Activated T-helper 1 cell treated with anti-CD3 and anti-CD28 coated beads, Interleukin-2, amount 50 U/mL, for 16 hours (primary cell): ENCODE measurements around the gene NOD2.

ENCODE experiments used
- DNase-seq, 2 donors: peaks; one replicate each; pipeline ENCODE4 v3.0.0-alpha.2; 2020; ENCODE audit warnings: low read depth in 1 of 2, low spot score in 1 of 2

NOD2 gene

GRCh38 chr16:50712560-50712898, 19.1 kb downstream of the NOD2 start:
- DNase-seq = no peak

- DNase-seq = no peak
These were observed 19.6 kb downstream of the NOD2 start for GRCh38 chr16:50712956-50713355.

GRCh38 chr16:50717091-50717490, 23.7 kb downstream of the NOD2 start:
- DNase-seq = no peak

- DNase-seq = no peak
These were observed 24.1 kb downstream of the NOD2 start for GRCh38 chr16:50717494-50717893.

- no peak for DNase-seq
These were observed 24.8 kb downstream of the NOD2 start for GRCh38 chr16:50718061-50718760.

- no peak for DNase-seq
These were observed 25.5 kb downstream of the NOD2 start for GRCh38 chr16:50718761-50719400.

GRCh38 chr16:50719401-50720337, 26.3 kb downstream of the NOD2 start:
- DNase-seq = no peak

GRCh38 chr16:50721549-50722404, 28.4 kb downstream of the NOD2 start:
- DNase-seq = no peak

GRCh38 chr16:50722405-50722737, 29.0 kb downstream of the NOD2 start:
- DNase-seq = no peak

- DNase-seq = no peak
These were observed 29.6 kb downstream of the NOD2 start for GRCh38 chr16:50722960-50723359.

GRCh38 chr16:50724306-50724705, 30.9 kb downstream of the NOD2 start:
- DNase-seq = no peak

GRCh38 chr16:50731130-50731988, 38.0 kb downstream of the NOD2 start:
- DNase-seq = no peak

- DNase-seq = no peak
These were observed 38.8 kb downstream of the NOD2 start for GRCh38 chr16:50731989-50732832.

- DNase-seq = no peak
These were observed 40.1 kb downstream of the NOD2 start for GRCh38 chr16:50733468-50733867.

- no peak for DNase-seq
These were observed 42.3 kb downstream of the NOD2 start for GRCh38 chr16:50735629-50736122.

- DNase-seq = no peak
These were observed 43.0 kb downstream of the NOD2 start for GRCh38 chr16:50736448-50736847.

GRCh38 chr16:50737420-50737959, 44.1 kb downstream of the NOD2 start:
- DNase-seq = no peak

- DNase-seq = no peak
These were observed 45.6 kb downstream of the NOD2 start for GRCh38 chr16:50739031-50739430.

GRCh38 chr16:50740736-50741135, 47.3 kb downstream of the NOD2 start:
- DNase-seq = no peak
